ENCODE results near the gene SOX6. TPM values are rescaled to one million over a fixed set of nuclear protein-coding genes. Genes with fewer than 3 reads are reported as not detected.

Gene SOX6
- total and polyA plus RNA-seq, 2 donors (not counting 1 experiment from before 2014, with no cell fraction given), result 3.0 to 5.1 TPM

GRCh38 chr11:16153951-16154350 lies 202.4 kb downstream of the SOX6 start:
- Histone ChIP-seq H4K20me1 (ENCODE audit: control insufficient read depth, extremely low read depth, insufficient read depth, low read length) (no peaks in the 10 kb centered on the region), H3K36me3 (ENCODE audit: control insufficient read depth, insufficient read depth, low read length) (no peaks in the 10 kb centered on the region), H3K4me1 (ENCODE audit: control insufficient read depth, extremely low read depth, insufficient read depth, low read length) (no peaks in the 10 kb centered on the region), H3K27me3 (ENCODE audit: control insufficient read depth, insufficient read depth, low read length) (no peaks in the 10 kb centered on the region), H3K4me3 (replicated peaks in 1 of 4; ENCODE audit: control extremely low read depth in 1 of 4, insufficient read depth in 1 of 4, low read depth in 3 of 4, low read length in 4 of 4) (no peak overlapping the region), H2AFZ (ENCODE audit: low read length) (no peak overlapping the region), H3K27ac (ENCODE audit: insufficient read depth, low read length) (no peak overlapping the region), H3K79me2 (ENCODE audit: control insufficient read depth, insufficient read depth, low read length) (no peaks in the 10 kb centered on the region), H3K9ac (ENCODE audit: insufficient read depth, low read length) (no peak overlapping the region), H3K9me3 (ENCODE audit: control insufficient read depth, insufficient read depth, low read depth, low read length) (no peaks in the 10 kb centered on the region), H3K4me2 (ENCODE audit: extremely low read depth, insufficient read depth, low read length) (no peak overlapping the region)
- DNase-seq (ENCODE audit: low read depth in 2 of 2), result no peak
- TF ChIP-seq EZH2 (IDR thresholded peaks at IDR 0.05; ENCODE audit: low read length, missing control alignments) (no peak), CTCF (conservative IDR thresholded peaks at IDR 0.05 in 1 of 2, IDR thresholded peaks at IDR 0.05 in 1 of 2; ENCODE audit: low read depth in 1 of 2, low read length in 2 of 2) (no peak)

GRCh38 chr11:16151138-16151537 lies 205.2 kb downstream of the SOX6 start:
- Histone ChIP-seq H4K20me1 (ENCODE audit: control insufficient read depth, extremely low read depth, insufficient read depth, low read length) (no peaks in the 10 kb centered on the region), H3K4me1 (ENCODE audit: control insufficient read depth, extremely low read depth, insufficient read depth, low read length) (no peaks in the 10 kb centered on the region), H2AFZ (ENCODE audit: low read length) (no peak overlapping the region), H3K4me2 (ENCODE audit: extremely low read depth, insufficient read depth, low read length) (no peak overlapping the region), H3K79me2 (ENCODE audit: control insufficient read depth, insufficient read depth, low read length) (no peaks in the 10 kb centered on the region), H3K27me3 (ENCODE audit: control insufficient read depth, insufficient read depth, low read length) (no peaks in the 10 kb centered on the region), H3K27ac (ENCODE audit: insufficient read depth, low read length) (no peak overlapping the region), H3K4me3 (replicated peaks in 1 of 4; ENCODE audit: control extremely low read depth in 1 of 4, insufficient read depth in 1 of 4, low read depth in 3 of 4, low read length in 4 of 4) (no peak overlapping the region), H3K9ac (ENCODE audit: insufficient read depth, low read length) (no peak overlapping the region), H3K9me3 (ENCODE audit: control insufficient read depth, insufficient read depth, low read depth, low read length) (no peaks in the 10 kb centered on the region), H3K36me3 (ENCODE audit: control insufficient read depth, insufficient read depth, low read length) (no peaks in the 10 kb centered on the region)
- DNase-seq (ENCODE audit: low read depth in 2 of 2), result no peak
- no peak for TF ChIP-seq CTCF (conservative IDR thresholded peaks at IDR 0.05 in 1 of 2, IDR thresholded peaks at IDR 0.05 in 1 of 2; ENCODE audit: low read depth in 1 of 2, low read length in 2 of 2)
- no peak for TF ChIP-seq EZH2 (IDR thresholded peaks at IDR 0.05; ENCODE audit: low read length, missing control alignments)

GRCh38 chr11:16149476-16149875 lies 206.9 kb downstream of the SOX6 start:
- H3K36me3 ChIP-seq (ENCODE audit: control insufficient read depth, insufficient read depth, low read length), result no peaks in the 10 kb centered on the region
- H3K79me2 ChIP-seq (ENCODE audit: control insufficient read depth, insufficient read depth, low read length), result no peaks in the 10 kb centered on the region
- DNase-seq (ENCODE audit: low read depth in 2 of 2), result no peak
- H4K20me1 ChIP-seq (ENCODE audit: control insufficient read depth, extremely low read depth, insufficient read depth, low read length), result no peaks in the 10 kb centered on the region
- H3K4me2 ChIP-seq (ENCODE audit: extremely low read depth, insufficient read depth, low read length), result no peak overlapping the region
- no peak overlapping the region for H3K9ac ChIP-seq (ENCODE audit: insufficient read depth, low read length)
- TF ChIP-seq CTCF (conservative IDR thresholded peaks at IDR 0.05 in 1 of 2, IDR thresholded peaks at IDR 0.05 in 1 of 2; ENCODE audit: low read depth in 1 of 2, low read length in 2 of 2) (no peak), EZH2 (IDR thresholded peaks at IDR 0.05; ENCODE audit: low read length, missing control alignments) (no peak)
- no peak overlapping the region for H3K4me3 ChIP-seq (replicated peaks in 1 of 4; ENCODE audit: control extremely low read depth in 1 of 4, insufficient read depth in 1 of 4, low read depth in 3 of 4, low read length in 4 of 4)
- H3K9me3 ChIP-seq (ENCODE audit: control insufficient read depth, insufficient read depth, low read depth, low read length), result no peaks in the 10 kb centered on the region
- no peak overlapping the region for H3K27ac ChIP-seq (ENCODE audit: insufficient read depth, low read length)
- no peaks in the 10 kb centered on the region for H3K27me3 ChIP-seq (ENCODE audit: control insufficient read depth, insufficient read depth, low read length)
- H2AFZ ChIP-seq (ENCODE audit: low read length), result no peak overlapping the region
- no peaks in the 10 kb centered on the region for H3K4me1 ChIP-seq (ENCODE audit: control insufficient read depth, extremely low read depth, insufficient read depth, low read length)

Data from fibroblast of lung (primary cell).